DND-41 (cell line): ENCODE results near the gene FAF1.

ENCODE experiments used
- EZH2 ChIP-seq: IDR thresholded peaks from 3 replicates; pipeline ENCODE4 v1.6.1; 2012; ENCODE audit warnings: borderline replicate concordance, low read depth, mild to moderate bottlenecking, moderate library complexity, low read length, inconsistent platforms; ENCODE audit not compliant: severe bottlenecking
- TF ChIP-seq, protein P1 (sequence below): IDR thresholded peaks from 2 replicates; pipeline ENCODE4 v1.5.1; 2012; ENCODE audit warnings: borderline replicate concordance, low read length, moderate library complexity, mild to moderate bottlenecking; ENCODE audit not compliant: poor library complexity, severe bottlenecking; ENCODE audit errors: extremely low read depth

DNA sequence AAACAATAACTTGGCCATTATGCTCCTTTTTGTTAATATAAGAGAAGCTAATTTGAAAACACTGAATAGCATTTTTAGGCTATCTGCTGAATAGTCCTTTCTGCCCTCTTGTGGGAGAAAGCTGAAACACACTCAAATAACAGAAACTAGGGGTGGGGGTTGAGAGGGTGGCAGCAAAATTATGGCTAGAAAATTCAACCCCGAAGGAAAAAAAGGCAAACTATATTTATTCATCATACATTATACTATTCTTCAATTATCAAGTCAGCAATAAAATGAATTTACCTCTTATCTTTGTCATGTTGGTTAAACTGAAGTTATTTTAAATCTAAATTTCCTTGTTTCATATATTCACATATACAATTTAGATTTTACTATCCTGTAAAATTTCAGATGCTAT is 255.9 kb downstream of the FAF1 start:
- no peak for TF ChIP-seq EZH2
- TF ChIP-seq, protein P1, sequence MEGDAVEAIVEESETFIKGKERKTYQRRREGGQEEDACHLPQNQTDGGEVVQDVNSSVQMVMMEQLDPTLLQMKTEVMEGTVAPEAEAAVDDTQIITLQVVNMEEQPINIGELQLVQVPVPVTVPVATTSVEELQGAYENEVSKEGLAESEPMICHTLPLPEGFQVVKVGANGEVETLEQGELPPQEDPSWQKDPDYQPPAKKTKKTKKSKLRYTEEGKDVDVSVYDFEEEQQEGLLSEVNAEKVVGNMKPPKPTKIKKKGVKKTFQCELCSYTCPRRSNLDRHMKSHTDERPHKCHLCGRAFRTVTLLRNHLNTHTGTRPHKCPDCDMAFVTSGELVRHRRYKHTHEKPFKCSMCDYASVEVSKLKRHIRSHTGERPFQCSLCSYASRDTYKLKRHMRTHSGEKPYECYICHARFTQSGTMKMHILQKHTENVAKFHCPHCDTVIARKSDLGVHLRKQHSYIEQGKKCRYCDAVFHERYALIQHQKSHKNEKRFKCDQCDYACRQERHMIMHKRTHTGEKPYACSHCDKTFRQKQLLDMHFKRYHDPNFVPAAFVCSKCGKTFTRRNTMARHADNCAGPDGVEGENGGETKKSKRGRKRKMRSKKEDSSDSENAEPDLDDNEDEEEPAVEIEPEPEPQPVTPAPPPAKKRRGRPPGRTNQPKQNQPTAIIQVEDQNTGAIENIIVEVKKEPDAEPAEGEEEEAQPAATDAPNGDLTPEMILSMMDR, result peak; percentile 80
